SK-N-SH treated with all-trans-retinoic acid at 6 μM for 48 hours (cell line): ENCODE results near the gene CEP131.

ENCODE experiments used
- ARNTL ChIP-seq: fragments of 450-650 bp; formaldehyde crosslinking; IDR thresholded peaks from 2 replicates; pipeline ENCODE4 v1.5.0; 2020; ENCODE audit warnings: low read depth, mild to moderate bottlenecking, moderate library complexity, borderline replicate concordance
- BACH2 ChIP-seq: fragments of 250-450 bp; sonication (Bioruptor Pico); IDR thresholded peaks from 2 replicates; pipeline ENCODE4 v1.9.0; 2021; ENCODE audit warnings: mild to moderate bottlenecking, borderline replicate concordance
- ESRRG ChIP-seq: fragments of 250-450 bp; sonication (Bioruptor Pico); IDR thresholded peaks from 2 replicates; pipeline ENCODE4 v1.6.1; 2021; ENCODE audit warnings: mild to moderate bottlenecking
- RARB ChIP-seq: fragments of 250-450 bp; sonication (Bioruptor Pico); IDR thresholded peaks from 2 replicates; pipeline ENCODE4 v1.8.0; 2021; ENCODE audit warnings: mild to moderate bottlenecking, moderate library complexity
- ZFP3 ChIP-seq: fragments of 250-450 bp; sonication (Bioruptor Pico); IDR thresholded peaks from 2 replicates; pipeline ENCODE4 v1.5.0; 2020; ENCODE audit warnings: mild to moderate bottlenecking, moderate library complexity
- ZFP30 ChIP-seq: fragments of 450-650 bp; formaldehyde crosslinking; IDR thresholded peaks from 2 replicates; pipeline ENCODE4 v1.5.0; 2022; ENCODE audit warnings: mild to moderate bottlenecking, moderate library complexity
- TF ChIP-seq, protein P1 (sequence below): fragments of 250-450 bp; sonication (Bioruptor Pico); IDR thresholded peaks from 2 replicates; pipeline ENCODE4 v1.5.0; 2020; ENCODE audit warnings: mild to moderate bottlenecking, moderate library complexity
- TF ChIP-seq, protein P2 (sequence below): fragments of 250-450 bp; sonication (Bioruptor Pico); IDR thresholded peaks from 2 replicates; pipeline ENCODE4 v1.5.1; 2020; ENCODE audit warnings: low read depth, mild to moderate bottlenecking, moderate library complexity

DNA sequence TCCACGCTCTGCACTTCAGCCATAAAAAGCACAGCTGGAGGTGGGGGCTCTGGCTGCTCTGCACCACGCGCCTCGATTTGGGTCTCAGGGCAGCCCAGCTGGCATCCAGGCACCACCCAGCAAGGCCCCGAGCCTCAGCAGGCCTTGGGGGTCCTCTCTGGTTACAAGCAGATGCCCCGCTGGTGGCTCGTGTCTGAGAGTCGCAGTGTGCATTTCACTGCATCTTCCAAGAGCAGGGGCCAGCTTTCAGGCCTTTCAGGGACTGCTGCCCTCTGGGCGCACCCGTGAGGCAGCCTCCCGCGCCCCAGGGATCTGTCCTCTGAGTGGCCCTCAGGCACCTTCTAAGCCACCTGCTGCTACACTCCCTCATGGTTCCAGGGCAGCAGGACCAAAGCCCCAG lies 41.9 kb upstream of the CEP131 start:
- TF ChIP-seq, protein P1, sequence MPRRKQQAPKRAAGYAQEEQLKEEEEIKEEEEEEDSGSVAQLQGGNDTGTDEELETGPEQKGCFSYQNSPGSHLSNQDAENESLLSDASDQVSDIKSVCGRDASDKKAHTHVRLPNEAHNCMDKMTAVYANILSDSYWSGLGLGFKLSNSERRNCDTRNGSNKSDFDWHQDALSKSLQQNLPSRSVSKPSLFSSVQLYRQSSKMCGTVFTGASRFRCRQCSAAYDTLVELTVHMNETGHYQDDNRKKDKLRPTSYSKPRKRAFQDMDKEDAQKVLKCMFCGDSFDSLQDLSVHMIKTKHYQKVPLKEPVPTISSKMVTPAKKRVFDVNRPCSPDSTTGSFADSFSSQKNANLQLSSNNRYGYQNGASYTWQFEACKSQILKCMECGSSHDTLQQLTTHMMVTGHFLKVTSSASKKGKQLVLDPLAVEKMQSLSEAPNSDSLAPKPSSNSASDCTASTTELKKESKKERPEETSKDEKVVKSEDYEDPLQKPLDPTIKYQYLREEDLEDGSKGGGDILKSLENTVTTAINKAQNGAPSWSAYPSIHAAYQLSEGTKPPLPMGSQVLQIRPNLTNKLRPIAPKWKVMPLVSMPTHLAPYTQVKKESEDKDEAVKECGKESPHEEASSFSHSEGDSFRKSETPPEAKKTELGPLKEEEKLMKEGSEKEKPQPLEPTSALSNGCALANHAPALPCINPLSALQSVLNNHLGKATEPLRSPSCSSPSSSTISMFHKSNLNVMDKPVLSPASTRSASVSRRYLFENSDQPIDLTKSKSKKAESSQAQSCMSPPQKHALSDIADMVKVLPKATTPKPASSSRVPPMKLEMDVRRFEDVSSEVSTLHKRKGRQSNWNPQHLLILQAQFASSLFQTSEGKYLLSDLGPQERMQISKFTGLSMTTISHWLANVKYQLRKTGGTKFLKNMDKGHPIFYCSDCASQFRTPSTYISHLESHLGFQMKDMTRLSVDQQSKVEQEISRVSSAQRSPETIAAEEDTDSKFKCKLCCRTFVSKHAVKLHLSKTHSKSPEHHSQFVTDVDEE (CRISPR knock-in tag) = no peak
- TF ChIP-seq BACH2 (no peak), ARNTL (CRISPR knock-in tag) (no peak), ESRRG (no peak), RARB (no peak), ZFP3 (no peak), ZFP30 (CRISPR knock-in tag) (no peak)
- TF ChIP-seq, protein P2, sequence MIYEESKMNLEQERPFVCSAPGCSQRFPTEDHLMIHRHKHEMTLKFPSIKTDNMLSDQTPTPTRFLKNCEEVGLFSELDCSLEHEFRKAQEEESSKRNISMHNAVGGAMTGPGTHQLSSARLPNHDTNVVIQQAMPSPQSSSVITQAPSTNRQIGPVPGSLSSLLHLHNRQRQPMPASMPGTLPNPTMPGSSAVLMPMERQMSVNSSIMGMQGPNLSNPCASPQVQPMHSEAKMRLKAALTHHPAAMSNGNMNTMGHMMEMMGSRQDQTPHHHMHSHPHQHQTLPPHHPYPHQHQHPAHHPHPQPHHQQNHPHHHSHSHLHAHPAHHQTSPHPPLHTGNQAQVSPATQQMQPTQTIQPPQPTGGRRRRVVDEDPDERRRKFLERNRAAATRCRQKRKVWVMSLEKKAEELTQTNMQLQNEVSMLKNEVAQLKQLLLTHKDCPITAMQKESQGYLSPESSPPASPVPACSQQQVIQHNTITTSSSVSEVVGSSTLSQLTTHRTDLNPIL = no peak
